NAMALWA (cell line): ENCODE results near the gene RPL36.
A peak's percentile ranks its signal among the peaks of the same experiment; 100 is the strongest.

Source experiments
- DNase-seq: peaks from one replicate; pipeline ENCODE4 v3.0.0-alpha.2; 2015; ENCODE audit warnings: low spot score

Gene RPL36

DNA sequence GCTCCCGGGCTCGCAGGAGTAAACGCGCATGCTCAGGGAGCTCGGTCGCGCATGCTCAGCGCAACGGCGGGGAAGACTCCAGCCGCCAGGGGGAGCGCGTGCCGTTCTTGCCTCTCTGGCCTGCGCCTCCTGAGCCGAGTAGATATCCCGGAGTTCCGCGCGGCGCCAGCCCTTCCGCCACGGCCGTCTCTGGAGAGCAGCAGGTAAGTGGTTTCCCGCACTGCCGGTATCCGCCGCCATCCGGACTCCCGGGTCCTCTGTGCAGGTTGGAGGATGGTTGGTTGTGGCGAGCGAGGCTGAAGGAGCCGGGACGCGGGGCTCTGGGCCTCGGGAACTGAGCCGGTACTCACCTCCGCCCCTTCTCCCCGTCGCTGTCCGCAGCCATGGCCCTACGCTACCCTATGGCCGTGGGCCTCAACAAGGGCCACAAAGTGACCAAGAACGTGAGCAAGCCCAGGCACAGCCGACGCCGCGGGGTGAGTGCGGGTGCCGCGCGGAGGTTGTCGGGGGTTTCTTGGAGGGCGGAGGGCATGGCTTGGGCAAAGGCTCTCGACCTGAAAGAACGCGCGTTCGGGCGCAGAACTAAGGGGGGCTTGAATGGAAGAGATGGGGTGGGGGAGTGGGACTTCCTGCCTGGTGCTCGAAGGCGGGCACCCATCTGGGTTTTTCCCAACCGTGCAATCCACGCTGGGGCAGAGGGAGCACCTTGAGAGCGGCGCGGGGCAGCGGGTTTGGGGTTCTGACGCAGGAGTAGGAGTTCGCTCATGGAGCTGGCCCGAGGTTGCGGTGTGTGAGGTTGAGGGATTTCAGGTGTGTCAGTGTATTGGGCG lies at the start of gene RPL36:
TSS of gene RPL36 (plus strand) at position 171 of the 830 bp plus-strand sequence. CDS start at position 384, 213 bp downstream.
- DNase-seq, result peak; percentile 96

DNA sequence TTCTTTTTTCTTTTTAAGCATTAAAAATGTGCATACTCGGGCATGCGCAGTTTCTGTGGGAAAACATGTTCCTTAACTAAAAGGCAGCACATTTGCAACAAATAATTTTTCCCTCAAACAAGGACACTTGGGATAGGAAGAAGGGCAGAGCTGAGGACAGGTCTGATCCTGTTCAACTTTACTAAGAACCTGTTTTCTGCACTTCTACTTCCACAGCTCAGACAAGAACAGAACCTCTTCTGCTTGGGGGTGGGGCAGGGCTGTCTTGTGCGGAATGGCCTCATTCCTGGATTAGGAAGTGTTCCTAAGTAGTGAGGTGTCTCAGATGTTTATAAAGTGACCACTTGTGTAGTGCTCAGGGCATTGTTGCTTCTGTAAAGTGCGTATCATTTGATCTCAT lies 48.9 kb upstream of the RPL36 start:
- DNase-seq, result no peak

DNA sequence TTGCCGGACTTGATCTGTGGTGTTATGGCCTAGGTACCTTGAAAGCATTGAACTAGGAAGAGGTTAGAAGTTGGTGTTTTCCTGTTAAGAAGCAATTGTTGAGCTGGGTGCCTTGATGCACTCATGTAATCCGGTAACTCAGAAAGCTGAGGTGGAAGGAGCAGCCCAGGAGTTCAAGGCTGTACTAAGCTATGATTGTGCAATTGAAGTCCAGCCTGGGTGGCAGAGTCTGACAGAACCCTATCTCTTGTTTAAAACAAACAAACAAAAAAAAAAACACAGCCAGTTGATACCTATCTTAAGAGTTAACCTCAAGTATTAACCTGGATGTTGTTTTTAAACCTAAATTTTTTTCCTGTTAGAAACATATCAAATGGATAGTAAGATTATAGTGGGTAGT lies 47.9 kb upstream of the RPL36 start:
- no peak for DNase-seq

DNA sequence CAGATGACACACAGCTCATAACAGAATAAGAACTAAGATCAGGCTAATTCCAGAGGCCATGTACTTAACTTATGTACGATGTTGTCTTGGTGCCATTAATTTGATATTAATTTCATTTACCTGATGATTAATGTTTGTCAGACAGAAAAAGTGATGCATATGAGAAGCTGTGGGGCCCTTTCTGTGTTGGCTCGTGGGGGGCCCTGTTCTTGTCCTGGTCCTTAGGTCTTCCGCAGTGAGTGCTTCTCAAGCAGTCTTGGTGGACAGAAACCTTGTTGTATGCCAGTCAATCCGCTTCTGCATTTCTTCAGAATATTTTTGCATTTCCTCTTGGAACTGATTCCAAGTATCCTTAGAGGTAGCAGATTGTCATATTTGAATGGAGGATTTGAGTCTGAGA lies 47.0 kb upstream of the RPL36 start:
- DNase-seq, result no peak

DNA sequence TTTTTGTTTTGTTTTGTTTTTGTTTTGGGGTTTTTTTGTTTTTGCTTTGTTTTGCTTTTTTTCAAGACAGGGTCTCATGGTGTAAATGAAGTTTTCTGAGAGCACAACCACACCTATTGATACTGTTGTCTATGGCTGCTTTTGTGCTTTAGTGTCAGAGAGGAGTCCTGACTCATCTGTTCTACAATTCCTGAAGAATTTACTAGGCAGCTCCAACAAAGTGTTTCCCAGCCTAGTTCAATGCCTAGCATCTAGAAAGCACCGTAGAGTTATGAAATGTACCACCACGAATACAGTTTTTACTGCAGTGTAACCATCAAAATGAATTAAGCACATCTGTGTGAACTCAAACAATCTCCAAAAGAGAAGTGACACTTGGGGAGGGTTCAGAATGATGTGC lies 46.1 kb upstream of the RPL36 start:
- no peak for DNase-seq

DNA sequence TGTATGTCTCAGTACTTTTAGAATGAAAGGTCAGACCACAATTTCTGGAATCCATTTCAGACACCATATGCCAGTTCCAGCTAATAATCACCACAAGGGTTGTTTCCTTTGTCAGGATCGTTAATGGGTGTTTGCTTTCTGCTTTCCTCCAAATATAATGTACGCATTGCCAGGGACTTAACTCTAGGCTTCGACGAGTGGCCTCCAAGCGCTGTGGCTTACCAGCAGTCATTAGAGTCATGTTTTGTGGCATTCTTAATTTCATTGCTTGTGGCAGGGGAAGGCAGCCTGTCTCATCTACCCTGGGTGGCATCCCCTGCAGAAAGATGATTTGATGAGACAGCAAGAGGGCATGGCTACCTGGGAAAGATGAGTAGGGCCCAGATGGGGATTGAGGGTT lies 44.7 kb upstream of the RPL36 start:
- DNase-seq, result no peak

DNA sequence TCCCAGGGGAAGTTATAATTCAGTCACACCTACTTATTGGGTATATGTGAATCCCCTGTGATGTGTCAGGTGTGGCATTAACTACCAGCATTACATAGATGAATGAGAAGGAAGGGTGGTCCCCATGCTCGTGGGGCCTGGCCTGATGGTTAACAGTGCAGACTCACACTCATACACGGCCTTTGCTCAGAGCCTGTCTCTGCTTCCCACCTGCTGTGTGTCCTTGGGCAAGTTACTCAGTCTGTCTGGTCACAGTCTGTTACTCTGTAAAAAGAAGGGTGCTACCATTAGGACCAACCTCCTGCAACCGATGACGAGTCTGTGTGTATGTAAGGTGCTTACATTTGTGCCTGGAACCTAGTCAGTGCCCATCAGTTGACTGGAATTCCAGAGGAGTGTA lies 43.4 kb upstream of the RPL36 start:
- DNase-seq, result no peak

DNA sequence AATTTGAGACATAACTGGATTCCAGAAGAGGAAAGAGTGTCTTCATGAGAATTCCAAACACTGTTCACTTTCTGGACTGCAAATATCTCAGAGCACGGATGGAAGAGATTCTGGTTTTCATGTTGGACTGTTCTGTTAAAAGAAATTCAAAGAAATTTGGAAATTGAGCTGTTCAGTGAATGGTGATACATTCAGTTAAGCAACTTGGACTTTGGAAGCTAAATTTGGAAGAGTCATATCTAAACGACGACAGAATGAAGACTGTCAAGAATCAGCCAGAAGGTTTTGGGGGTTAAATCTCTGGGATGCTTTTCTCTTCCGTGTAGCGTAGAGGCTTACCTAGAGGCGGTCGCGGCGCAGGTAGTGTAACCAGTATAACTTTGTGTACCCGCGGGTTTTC lies 41.6 kb upstream of the RPL36 start:
- no peak for DNase-seq

DNA sequence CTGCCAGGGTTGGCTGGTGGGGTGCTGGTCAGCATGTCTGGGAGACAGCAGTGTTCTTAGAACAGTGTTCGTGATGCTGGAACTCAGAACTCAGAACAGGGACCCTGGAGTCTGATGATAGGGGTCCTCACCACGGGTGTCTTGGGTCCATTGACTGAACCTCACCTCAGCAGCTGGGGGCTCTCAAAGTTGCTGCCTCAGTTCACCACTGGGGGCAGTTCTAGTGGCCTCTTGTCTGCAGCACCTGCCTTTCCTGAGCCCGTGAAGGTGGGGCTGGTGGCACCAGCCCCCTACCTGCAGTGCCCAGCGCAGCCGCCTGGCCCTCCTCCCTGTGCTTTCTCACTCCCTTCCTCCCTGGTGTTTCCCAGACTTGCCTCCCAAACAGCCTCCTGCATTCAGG lies 38.7 kb upstream of the RPL36 start:
- no peak for DNase-seq

DNA sequence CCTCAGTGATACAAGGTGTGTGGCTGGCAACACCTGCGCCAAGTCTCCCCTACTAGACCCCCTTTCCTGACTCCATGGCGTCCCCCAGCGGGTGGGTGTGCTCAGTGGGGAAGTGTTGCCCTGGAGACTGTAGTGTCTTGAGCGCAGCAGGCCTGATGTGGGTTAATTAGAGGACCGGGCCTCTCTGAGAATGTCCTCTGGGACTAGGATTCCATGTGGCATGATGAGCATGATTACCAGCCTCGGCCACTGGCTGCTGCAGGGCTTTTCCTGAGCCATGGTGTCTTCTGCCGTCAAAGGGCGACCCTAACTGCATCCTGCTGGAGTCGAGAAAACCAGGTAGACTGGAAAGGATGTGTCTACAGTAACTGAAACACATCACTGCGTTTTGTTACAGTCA lies 37.8 kb upstream of the RPL36 start:
- DNase-seq, result no peak

DNA sequence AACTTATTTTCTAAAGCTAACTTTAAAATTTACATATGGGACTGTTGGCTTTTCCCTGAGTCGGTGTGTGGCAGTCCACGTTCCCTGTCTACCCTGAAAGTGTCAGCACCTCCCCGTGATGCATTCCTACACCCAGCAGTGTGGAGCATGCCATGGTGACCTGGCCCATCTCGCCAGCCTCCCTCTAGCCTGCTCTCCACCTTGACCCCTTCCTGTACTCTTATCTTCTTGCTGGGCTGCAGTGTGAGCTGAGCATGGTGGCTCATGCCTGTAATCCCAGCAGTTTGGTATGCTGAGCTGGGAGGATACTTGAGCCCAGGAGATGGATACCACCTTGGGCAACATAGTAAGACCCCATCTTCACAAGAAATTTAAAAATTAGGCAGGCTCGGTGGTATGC lies 35.2 kb upstream of the RPL36 start:
- DNase-seq, result no peak

DNA sequence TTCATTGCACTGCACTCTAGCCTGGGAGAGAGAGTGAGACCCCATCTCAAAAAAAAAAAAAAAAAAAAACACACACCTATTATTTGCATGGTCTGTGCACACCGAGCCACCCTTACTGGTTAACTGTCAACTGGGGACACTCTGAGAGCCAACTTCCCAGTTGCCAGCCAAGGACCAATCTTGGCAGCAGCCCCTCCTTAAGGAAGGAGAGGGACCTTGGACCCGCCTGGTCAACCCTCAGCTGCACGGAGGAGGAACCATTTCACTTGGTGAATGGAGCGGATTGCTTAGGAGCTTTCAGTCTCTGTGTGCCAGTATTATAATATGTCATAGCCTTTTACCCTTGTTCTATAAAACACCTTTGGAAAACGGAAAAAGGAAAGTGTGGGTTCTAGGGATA lies 34.7 kb upstream of the RPL36 start:
- no peak for DNase-seq

DNA sequence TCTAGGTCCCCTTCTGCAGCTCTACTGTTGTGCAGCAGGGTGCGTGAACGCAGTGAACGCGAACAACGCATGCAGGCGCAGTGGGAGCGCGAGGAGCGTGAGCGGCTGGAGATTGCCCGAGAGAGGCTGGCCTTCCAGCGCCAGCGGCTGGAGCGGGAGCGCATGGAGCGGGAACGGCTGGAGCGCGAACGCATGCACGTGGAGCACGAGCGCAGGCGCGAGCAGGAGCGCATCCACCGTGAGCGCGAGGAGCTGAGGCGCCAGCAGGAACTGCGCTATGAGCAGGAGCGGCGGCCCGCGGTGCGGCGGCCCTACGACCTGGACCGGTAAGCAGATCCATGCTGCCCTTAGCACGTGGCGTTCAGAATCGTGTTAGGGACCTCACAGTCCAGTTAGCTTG lies 28.6 kb upstream of the RPL36 start:
- no peak for DNase-seq

DNA sequence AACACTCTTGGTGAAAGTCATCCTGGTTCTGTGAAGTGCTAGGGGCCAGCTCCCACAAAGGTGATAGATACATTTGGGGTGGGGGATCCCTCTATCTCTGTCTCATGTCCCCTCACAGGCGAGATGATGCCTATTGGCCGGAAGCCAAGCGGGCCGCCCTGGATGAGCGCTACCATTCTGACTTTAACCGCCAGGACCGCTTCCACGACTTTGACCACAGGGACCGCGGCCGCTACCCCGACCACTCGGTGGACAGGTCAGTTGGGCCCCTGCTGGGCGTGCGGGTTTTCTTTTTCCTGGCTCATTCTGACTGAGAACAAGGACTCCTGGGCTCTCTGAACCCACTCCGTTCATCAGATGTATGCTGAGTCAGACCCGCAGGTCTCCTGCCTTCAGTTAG lies 26.2 kb upstream of the RPL36 start:
- DNase-seq, result no peak

DNA sequence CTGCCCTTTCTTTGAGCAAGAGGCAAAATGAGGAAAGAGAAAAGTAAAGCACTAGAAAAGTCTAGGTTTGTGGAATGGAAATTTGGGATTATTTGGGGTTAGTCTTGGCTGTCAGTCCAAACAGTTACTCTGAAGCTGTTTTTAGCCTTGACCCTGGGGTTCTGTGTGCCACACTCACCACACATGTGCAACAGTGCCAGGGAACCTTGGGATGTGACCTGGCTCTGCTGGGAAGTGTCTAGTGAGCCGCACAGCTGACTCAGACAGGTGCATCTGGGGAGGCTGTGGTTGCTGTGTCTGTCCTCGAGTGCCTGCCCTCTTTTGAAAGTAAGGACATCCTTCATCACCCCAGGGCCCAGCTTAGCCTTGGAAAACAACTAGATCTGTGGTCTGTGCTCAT lies 25.6 kb upstream of the RPL36 start:
- DNase-seq, result no peak

DNA sequence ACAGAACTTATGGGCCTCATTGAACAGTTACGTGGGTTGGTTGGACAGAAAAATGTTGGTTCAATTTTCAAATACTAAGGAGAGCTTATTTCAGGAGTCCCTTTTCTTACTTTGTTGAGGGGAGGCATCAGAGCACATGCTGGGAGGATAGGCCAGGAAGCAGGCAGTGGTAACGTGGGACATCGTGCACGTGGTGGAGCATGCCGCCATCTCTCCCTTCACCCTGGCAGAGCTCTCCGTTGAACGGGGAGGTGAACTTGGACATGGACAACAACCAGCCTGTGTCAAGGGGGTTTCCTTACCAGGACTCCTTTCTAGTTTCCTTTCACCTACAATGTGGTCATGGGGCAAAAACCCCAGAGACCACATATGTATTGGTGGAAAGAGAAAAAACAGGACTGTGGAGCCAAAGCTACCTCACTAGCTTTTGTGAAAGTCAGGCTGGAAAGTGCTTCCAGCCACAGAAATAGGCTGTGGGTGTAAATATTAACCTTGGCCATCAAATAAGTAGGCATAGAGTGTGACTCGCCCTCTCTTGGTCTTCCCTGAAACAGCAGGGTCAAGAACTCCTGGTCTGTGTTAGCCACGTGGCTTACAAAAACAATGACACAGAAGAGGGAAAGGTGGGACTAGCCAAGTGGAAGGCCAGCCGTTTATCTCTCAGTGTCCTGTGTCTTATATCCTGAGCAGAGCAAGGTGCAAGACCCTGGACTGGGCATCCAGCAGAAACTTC lies 24.1 kb upstream of the RPL36 start:
- no peak for DNase-seq

DNA sequence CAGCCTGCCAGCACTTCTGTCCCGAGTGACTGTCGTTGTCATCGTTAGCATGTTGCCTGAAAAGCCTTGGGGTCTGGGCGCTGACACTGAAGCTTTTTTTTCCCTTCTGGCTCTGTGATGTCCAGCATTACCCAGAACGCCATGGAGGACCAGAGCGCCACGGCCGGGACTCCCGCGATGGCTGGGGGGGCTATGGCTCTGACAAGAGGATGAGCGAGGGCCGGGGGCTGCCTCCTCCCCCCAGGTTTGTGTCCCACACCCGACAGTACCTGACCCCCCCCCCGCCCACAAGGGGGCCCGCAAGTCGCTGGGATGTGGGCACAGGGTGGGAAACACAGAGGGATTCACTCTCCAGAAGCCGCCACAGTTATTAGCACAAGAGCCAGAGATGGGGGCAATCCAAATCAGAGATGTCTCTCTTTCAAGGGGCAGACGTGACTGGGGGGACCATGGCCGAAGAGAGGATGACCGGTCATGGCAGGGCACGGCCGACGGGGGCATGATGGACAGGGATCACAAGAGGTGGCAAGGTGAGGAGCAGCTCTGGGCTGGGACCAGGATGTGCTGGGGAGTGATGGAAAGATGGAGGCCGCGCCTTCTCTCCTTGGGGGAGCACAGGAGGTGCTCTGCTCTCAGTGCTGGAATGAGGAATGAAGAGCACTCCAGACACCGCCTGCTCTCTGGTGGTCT lies 23.0 kb upstream of the RPL36 start:
- no peak for DNase-seq

DNA sequence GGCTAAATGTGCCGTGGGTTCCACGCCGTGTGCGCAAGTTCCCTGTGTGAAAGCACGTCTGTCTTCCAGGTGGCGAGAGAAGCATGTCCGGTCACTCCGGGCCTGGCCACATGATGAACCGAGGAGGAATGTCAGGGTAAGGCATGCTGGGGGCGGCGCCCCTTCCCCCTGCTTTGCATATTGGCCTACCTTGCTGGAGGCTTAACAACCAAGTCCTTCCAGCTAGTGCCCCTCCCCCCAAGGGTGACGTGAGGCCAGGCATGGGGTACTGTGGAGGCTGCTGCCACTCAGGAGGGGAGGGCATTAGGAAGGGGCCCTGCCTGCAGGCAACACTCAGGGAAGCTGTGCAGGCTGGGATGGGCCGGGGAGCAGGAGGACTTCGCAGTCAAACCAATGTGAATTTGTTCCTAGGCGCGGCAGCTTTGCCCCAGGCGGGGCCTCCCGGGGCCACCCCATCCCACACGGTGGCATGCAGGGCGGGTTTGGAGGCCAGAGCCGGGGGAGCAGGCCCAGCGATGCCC lies 22.3 kb upstream of the RPL36 start:
- no peak for DNase-seq

DNA sequence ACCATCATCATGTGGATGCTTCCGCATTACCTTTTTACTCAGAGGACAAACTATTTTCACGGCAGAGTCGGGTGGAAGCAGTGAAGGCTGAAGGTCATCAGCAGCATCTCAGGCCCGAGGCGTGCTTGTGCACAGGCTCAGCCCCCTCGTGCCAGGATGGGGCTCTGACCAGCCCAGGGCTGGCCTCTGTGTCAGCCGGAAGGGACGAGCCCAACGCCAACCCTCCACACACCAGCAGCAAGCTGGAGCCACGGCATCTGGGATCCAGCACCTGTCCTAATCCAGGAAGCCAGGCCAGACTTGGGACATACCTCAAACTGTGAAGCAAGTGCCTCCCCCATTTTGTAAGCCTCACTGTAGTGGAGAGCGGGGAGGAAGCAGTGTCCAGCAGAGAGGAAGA lies 20.9 kb upstream of the RPL36 start:
- DNase-seq, result no peak

DNA sequence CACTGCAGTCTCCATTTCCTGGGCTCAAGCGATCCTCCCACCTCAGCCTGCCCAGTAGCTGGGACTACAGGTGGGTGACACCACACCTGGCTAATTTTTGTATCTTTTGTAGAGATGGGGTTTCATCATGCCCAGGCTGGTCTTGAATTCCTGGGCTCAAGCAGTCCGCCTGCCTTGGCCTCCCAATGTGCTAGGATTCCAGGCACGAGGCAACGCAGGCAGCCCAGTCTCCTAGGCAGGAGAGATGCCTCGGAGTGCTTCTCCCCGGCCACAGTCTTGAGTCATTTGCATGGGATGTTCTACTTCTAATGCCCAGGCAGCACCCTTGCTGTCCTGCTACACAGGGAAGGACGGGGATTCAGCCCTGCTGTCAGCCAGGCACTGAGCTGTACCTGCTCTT lies 18.5 kb upstream of the RPL36 start:
- no peak for DNase-seq

DNA sequence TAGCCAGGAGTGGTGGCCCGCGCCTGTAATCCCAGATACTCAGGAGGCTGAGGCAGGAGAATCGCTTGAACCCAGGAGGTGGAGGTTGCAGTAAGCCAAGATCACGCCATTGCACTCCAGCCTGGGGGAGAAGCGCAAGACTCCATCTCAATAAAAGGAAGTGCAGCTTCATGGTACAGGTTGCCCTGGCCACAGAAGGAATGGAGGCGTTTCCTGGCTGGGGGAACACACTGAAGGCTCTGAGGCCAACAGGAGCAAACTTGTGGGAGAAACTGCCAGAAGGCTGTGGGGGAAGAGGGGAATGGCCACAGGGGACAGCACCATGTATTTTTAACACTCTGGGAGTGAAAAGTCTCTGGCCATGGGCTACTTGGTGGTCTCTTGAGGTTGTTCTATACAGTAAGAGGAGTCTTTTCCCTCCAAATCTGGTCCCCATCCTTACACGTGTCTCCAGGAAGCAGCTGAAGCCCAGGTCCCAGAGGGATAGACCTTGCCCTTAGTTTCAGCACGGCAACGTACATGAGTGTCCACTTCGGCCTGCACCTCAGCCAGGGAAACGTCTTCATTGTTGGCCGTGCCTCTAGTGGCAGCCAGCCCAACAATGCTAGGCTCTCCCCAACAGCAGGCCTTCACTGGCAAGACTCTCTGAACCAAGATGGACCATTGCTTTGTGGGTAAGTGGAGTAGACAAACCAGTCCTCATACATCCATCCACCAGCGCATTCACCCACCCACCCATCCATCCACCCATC lies 17.2 kb upstream of the RPL36 start:
- DNase-seq, result no peak

DNA sequence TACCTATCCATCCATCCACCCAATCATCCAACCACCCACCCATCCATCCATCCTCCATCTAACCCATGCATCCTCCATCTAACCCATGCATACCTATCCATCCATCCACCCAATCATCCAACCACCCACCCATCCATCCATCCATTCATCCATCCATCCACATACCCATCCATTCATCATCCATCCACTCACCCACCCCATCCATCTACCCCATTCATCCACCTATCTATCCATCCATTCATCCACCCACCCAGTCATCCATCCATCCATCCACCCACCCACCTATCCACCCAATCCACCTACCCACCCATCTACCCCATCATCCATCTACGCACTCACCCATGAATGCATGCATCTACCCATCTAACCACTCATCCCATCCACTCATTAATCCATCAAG lies 16.3 kb upstream of the RPL36 start:
- no peak for DNase-seq
